Measurements from ENCODE around the gene ADSS1. TPM values are rescaled to one million over a fixed set of nuclear protein-coding genes. Genes with fewer than 3 reads are reported as not detected.

ADSS1 gene
- polyA plus RNA-seq, 1 donor (not counting 4 experiments of a cell fraction or from before 2014, with no cell fraction given): 1.7 TPM

GRCh38 chr14:104676130-104676693, 47.8 kb upstream of the ADSS1 start:
- no peak for FAIRE-seq
- no peaks in the 10 kb centered on the region for H3K27me3 ChIP-seq (ENCODE audit: control insufficient read depth, extremely low read depth, insufficient read depth, low read length)
- H3K4me2 ChIP-seq (ENCODE audit: control insufficient read depth, extremely low read depth, insufficient read depth, low read depth, low read length): no peak overlapping the region
- no peak overlapping the region for H3K9ac ChIP-seq (ENCODE audit: control insufficient read depth, extremely low read depth, insufficient read depth, low read length)
- no peaks in the 10 kb centered on the region for H3K79me2 ChIP-seq (ENCODE audit: control insufficient read depth, insufficient read depth, low read length)
- dilution Hi-C loops (cut with MboI; ENCODE audit: extremely low pct_ligation_motif_present, low sequenced_read_pairs): no loop called here
- H3K27ac ChIP-seq (ENCODE audit: control insufficient read depth, insufficient read depth, low read length): no peak overlapping the region
- no peaks in the 10 kb centered on the region for H4K20me1 ChIP-seq (ENCODE audit: control insufficient read depth, extremely low read depth, insufficient read depth, low read length)
- TF ChIP-seq CTCF (optimal IDR thresholded peaks at IDR 0.05 in 1 of 3, IDR thresholded peaks at IDR 0.05 in 1 of 3, conservative IDR thresholded peaks at IDR 0.05 in 1 of 3; ENCODE audit: extremely low read depth in 1 of 3, insufficient read depth in 2 of 3, low read length in 3 of 3): no peak
- TF ChIP-seq EZH2 (IDR thresholded peaks at IDR 0.05; ENCODE audit: low read length): no peak
- H3K9me3 ChIP-seq (ENCODE audit: control insufficient read depth, low read depth, low read length): no peaks in the 10 kb centered on the region
- no peak overlapping the region for H2AFZ ChIP-seq (ENCODE audit: control insufficient read depth, low read length)
- peaks cover 30% of the 10 kb centered on the region for H3K4me1 ChIP-seq (ENCODE audit: control insufficient read depth, extremely low read depth, insufficient read depth, low read length)
- H3K36me3 ChIP-seq (ENCODE audit: control insufficient read depth in 2 of 2, extremely low read depth in 1 of 2, insufficient read depth in 2 of 2, low read length in 2 of 2): no peaks in the 10 kb centered on the region
- H3K9me1 ChIP-seq (ENCODE audit: control insufficient read depth, extremely low read depth, insufficient read depth, low read length): no peaks in the 10 kb centered on the region
- no peak overlapping the region for H3K4me3 ChIP-seq (ENCODE audit: control insufficient read depth in 2 of 3, extremely low read depth in 1 of 3, insufficient read depth in 2 of 3, low read depth in 1 of 3, low read length in 3 of 3)
- no peak for DNase-seq (ENCODE audit: low read depth, low spot score)

GRCh38 chr14:104676694-104677511, 47.1 kb upstream of the ADSS1 start:
- H3K4me1 ChIP-seq (ENCODE audit: control insufficient read depth, extremely low read depth, insufficient read depth, low read length): peaks cover 37% of the 10 kb centered on the region

More at GRCh38 chr14:104676694-104677511, 47.1 kb upstream of the ADSS1 start:
- Histone ChIP-seq H3K27ac (ENCODE audit: control insufficient read depth, insufficient read depth, low read length) (peak overlapping the region; percentile 27), H4K20me1 (ENCODE audit: control insufficient read depth, extremely low read depth, insufficient read depth, low read length) (no peaks in the 10 kb centered on the region), H2AFZ (ENCODE audit: control insufficient read depth, low read length) (peak overlapping the region; percentile 87), H3K36me3 (ENCODE audit: control insufficient read depth in 2 of 2, extremely low read depth in 1 of 2, insufficient read depth in 2 of 2, low read length in 2 of 2) (no peaks in the 10 kb centered on the region), H3K9me3 (ENCODE audit: control insufficient read depth, low read depth, low read length) (no peaks in the 10 kb centered on the region), H3K4me3 (ENCODE audit: control insufficient read depth in 2 of 3, extremely low read depth in 1 of 3, insufficient read depth in 2 of 3, low read depth in 1 of 3, low read length in 3 of 3) (no peak overlapping the region), H3K79me2 (ENCODE audit: control insufficient read depth, insufficient read depth, low read length) (no peaks in the 10 kb centered on the region), H3K27me3 (ENCODE audit: control insufficient read depth, extremely low read depth, insufficient read depth, low read length) (no peaks in the 10 kb centered on the region), H3K4me2 (ENCODE audit: control insufficient read depth, extremely low read depth, insufficient read depth, low read depth, low read length) (peak overlapping the region; percentile 77), H3K9me1 (ENCODE audit: control insufficient read depth, extremely low read depth, insufficient read depth, low read length) (no peaks in the 10 kb centered on the region), H3K9ac (ENCODE audit: control insufficient read depth, extremely low read depth, insufficient read depth, low read length) (peak overlapping the region; percentile 54)
- dilution Hi-C loops (cut with MboI; ENCODE audit: extremely low pct_ligation_motif_present, low sequenced_read_pairs): no loop called here
- DNase-seq (ENCODE audit: low read depth, low spot score) (no peak), FAIRE-seq (no peak)
- no peak for TF ChIP-seq EZH2 (IDR thresholded peaks at IDR 0.05; ENCODE audit: low read length)
- TF ChIP-seq CTCF (optimal IDR thresholded peaks at IDR 0.05 in 1 of 3, IDR thresholded peaks at IDR 0.05 in 1 of 3, conservative IDR thresholded peaks at IDR 0.05 in 1 of 3; ENCODE audit: extremely low read depth in 1 of 3, insufficient read depth in 2 of 3, low read length in 3 of 3): no peak

All from keratinocyte (primary cell).